ENCODE data around the gene C2orf49. TPM values are rescaled to one million over a fixed set of nuclear protein-coding genes. Genes with fewer than 3 reads are reported as not detected.

The C2orf49 gene
- polyA plus RNA-seq, 3 donors: 8.1 to 10.4 (median 8.6) TPM

- Mint-ChIP-seq H3K9me3 (no peaks in the 10 kb centered on the region), H3K4me1 (peaks cover 29% of the 10 kb centered on the region), H3K4me3 (no peak overlapping the region), H3K27me3 (ENCODE audit: low read depth in 3 of 3) (no peaks in the 10 kb centered on the region), H3K27ac (no peak overlapping the region), H3K36me3 (peaks cover 5 to 16% of the 10 kb centered on the region in 2 donors)
- H3K9me3 ChIP-seq (replicated peaks in 1 of 2; ENCODE audit: control insufficient read depth in 1 of 2, insufficient read depth in 1 of 2, low read length in 2 of 2): no peaks in the 10 kb centered on the region
- H3K36me3 ChIP-seq (replicated peaks in 1 of 2; ENCODE audit: control insufficient read depth in 1 of 2, insufficient read depth in 2 of 2, low read length in 2 of 2): peaks cover 0 to 18% of the 10 kb centered on the region in 2 donors
- no peak overlapping the region for H3K27ac ChIP-seq (ENCODE audit: low read depth in 1 of 2, low read length in 2 of 2)
- H3K4me3 ChIP-seq (replicated peaks in 1 of 3; ENCODE audit: low read depth in 2 of 3, low read length in 3 of 3): no peak overlapping the region
- no peak for TF ChIP-seq CTCF (IDR thresholded peaks at IDR 0.05)
- no peaks in the 10 kb centered on the region for H3K27me3 ChIP-seq (ENCODE audit: control insufficient read depth in 2 of 2, insufficient read depth in 2 of 2, low read length in 2 of 2)
- H3K79me2 ChIP-seq (ENCODE audit: insufficient read depth, low read length): peaks cover 92% of the 10 kb centered on the region
- no peak overlapping the region for H3K4me2 ChIP-seq (replicated peaks; ENCODE audit: extremely low read depth, low read length, poor library complexity, severe bottlenecking)
- DNase-seq: no peak
- H3K4me1 ChIP-seq (ENCODE audit: control insufficient read depth in 1 of 2, insufficient read depth in 2 of 2, low read length in 2 of 2): peaks cover 21 to 27% of the 10 kb centered on the region in 2 donors
- no peak overlapping the region for H3K9ac ChIP-seq (ENCODE audit: insufficient read depth, low read length, poor library complexity, severe bottlenecking)
- intact Hi-C loops (cut with micrococcal nuclease): no loop called here
- H2AFZ ChIP-seq (ENCODE audit: insufficient read depth, low read depth, low read length, poor library complexity, severe bottlenecking): no peak overlapping the region
- peaks cover 58% of the 10 kb centered on the region for H4K20me1 ChIP-seq (ENCODE audit: insufficient read depth, low read length)
- WGBS (ENCODE audit: insufficient coverage): 100% methylated on average over 3 of the region's 7 CpGs
These were observed 16.6 kb upstream of the C2orf49 start for GRCh38 chr2:105320651-105321215.

- TF ChIP-seq CTCF (IDR thresholded peaks at IDR 0.05): no peak
- Histone ChIP-seq H3K9ac (ENCODE audit: insufficient read depth, low read length, poor library complexity, severe bottlenecking) (no peak overlapping the region), H2AFZ (ENCODE audit: insufficient read depth, low read depth, low read length, poor library complexity, severe bottlenecking) (no peak overlapping the region), H3K9me3 (replicated peaks in 1 of 2; ENCODE audit: control insufficient read depth in 1 of 2, insufficient read depth in 1 of 2, low read length in 2 of 2) (no peaks in the 10 kb centered on the region), H3K4me3 (replicated peaks in 1 of 3; ENCODE audit: low read depth in 2 of 3, low read length in 3 of 3) (no peak overlapping the region), H3K36me3 (replicated peaks in 1 of 2; ENCODE audit: control insufficient read depth in 1 of 2, insufficient read depth in 2 of 2, low read length in 2 of 2) (peaks cover 0 to 18% of the 10 kb centered on the region in 2 donors), H3K27me3 (ENCODE audit: control insufficient read depth in 2 of 2, insufficient read depth in 2 of 2, low read length in 2 of 2) (no peaks in the 10 kb centered on the region), H3K4me2 (replicated peaks; ENCODE audit: extremely low read depth, low read length, poor library complexity, severe bottlenecking) (no peak overlapping the region), H3K4me1 (ENCODE audit: control insufficient read depth in 1 of 2, insufficient read depth in 2 of 2, low read length in 2 of 2) (peaks cover 21 to 27% of the 10 kb centered on the region in 2 donors), H3K79me2 (ENCODE audit: insufficient read depth, low read length) (peaks cover 92% of the 10 kb centered on the region), H3K27ac (ENCODE audit: low read depth in 1 of 2, low read length in 2 of 2) (no peak overlapping the region), H4K20me1 (ENCODE audit: insufficient read depth, low read length) (peaks cover 56% of the 10 kb centered on the region)
- WGBS (ENCODE audit: insufficient coverage): no CpG with 5 or more reads among the region's 3 CpGs
- no peak for DNase-seq
- H3K27me3 Mint-ChIP-seq (ENCODE audit: low read depth in 3 of 3): no peaks in the 10 kb centered on the region
- no peak overlapping the region for H3K4me3 Mint-ChIP-seq
- H3K4me1 Mint-ChIP-seq: peaks cover 33% of the 10 kb centered on the region
- intact Hi-C loops (cut with micrococcal nuclease): no loop called here
- peaks cover 5 to 16% of the 10 kb centered on the region in 2 donors for H3K36me3 Mint-ChIP-seq
- H3K9me3 Mint-ChIP-seq: no peaks in the 10 kb centered on the region
- no peak overlapping the region for H3K27ac Mint-ChIP-seq
These were observed 15.3 kb upstream of the C2orf49 start for GRCh38 chr2:105321875-105322646.
